ENCODE measurements around the gene SNRPA1. TPM values are rescaled to one million over a fixed set of nuclear protein-coding genes. Genes with fewer than 3 reads are reported as not detected.
A peak's percentile ranks its signal among the peaks of the same experiment; 100 is the strongest.

Gene SNRPA1
- total and polyA plus RNA-seq, 2 donors (not counting 1 experiment from before 2014, with no cell fraction given): 97.7 to 113 TPM

DNA sequence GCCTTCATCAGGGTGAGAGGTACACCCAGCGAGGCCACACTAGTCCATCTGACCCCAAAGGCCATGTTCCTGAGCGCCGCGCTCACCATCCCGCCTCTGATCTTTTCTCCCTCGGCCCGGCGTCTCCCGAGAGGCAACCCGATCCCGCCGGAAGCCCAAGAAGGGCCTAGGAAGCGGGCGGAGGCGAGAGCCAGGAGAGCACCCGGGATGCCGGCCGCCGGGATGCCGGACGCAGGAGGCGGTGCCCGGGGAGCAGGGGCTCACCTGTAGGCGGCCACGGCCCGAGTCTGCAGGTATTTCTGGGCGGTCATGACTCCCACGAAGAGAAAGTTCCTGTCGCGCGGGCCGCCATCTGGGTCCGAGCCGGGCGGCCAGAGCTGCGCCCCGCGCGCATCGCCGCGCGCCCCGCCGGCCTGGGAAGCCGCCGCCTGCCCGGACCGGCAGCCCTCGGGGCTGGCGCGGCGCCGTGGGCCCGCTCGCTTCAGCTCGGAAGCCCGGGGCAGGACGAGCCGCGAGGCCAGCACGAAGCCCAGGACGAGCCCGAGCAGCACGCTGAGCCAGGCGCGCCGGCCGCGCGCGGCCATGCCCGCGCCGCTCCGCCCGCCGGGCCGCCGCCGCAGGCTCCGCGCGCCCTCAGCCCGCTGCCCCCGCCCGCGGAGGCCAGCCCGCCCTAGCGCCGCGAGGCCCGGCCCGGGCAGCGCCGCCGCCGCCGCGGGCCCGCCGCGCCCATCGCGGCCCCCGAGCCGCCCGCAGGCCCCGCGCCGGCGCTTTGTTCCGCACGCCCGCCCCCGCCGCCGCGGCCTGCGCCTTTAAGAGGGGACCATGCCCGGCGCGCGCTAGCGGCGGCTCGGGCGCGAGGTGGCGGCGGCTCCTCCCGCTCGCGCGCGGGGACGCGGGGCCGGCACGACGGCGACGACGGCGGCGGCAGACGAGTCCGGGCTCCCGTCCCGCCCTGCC, 43.9 kb downstream of the SNRPA1 start:
- DNase-seq (peak; percentile 52), ATAC-seq (ENCODE audit: low read depth) (peak; percentile 44)
- peak overlapping the region; percentile 13 to 51 for H3K27ac ChIP-seq (ENCODE audit: low read length in 2 of 2)
- peaks cover 39 to 41% of the 10 kb centered on the region in 2 donors for H3K4me1 ChIP-seq (ENCODE audit: control insufficient read depth in 2 of 2, insufficient read depth in 2 of 2, low read length in 2 of 2)
- H3K9ac ChIP-seq (ENCODE audit: low read length): peak overlapping the region; percentile 75
- H3K36me3 ChIP-seq (replicated peaks in 1 of 2; ENCODE audit: control extremely low read depth in 1 of 2, control insufficient read depth in 1 of 2, extremely low read depth in 1 of 2, insufficient read depth in 2 of 2, low read length in 1 of 2): no peaks in the 10 kb centered on the region
- under 1% methylated on average over 150 of the region's 150 CpGs for WGBS (ENCODE audit: insufficient coverage)
- H4K20me1 ChIP-seq (ENCODE audit: control insufficient read depth, insufficient read depth, low read length, poor library complexity, severe bottlenecking): peaks cover 18% of the 10 kb centered on the region
- peaks cover 54% of the 10 kb centered on the region for H3K79me2 ChIP-seq (ENCODE audit: control insufficient read depth, insufficient read depth, low read length)
- no peaks in the 10 kb centered on the region for H3K9me3 ChIP-seq (ENCODE audit: control extremely low read depth in 1 of 3, control insufficient read depth in 2 of 3, insufficient read depth in 1 of 3, low read length in 2 of 3)
- H3K4me2 ChIP-seq (replicated peaks; ENCODE audit: low read depth, low read length, poor library complexity, severe bottlenecking): peak overlapping the region; percentile 96
- H3K27me3 ChIP-seq (replicated peaks in 1 of 4; ENCODE audit: control extremely low read depth in 1 of 4, control insufficient read depth in 3 of 4, insufficient read depth in 4 of 4, low read length in 3 of 4): peaks cover 0 to 4% (median 0%) of the 10 kb centered on the region in 4 experiments
- Mint-ChIP-seq H3K4me1 (peaks cover 40% of the 10 kb centered on the region), H3K27me3 (no peaks in the 10 kb centered on the region), H3K27ac (peak overlapping the region; percentile 96), H3K9me3 (ENCODE audit: insufficient read depth) (no peaks in the 10 kb centered on the region), H3K4me3 (peak overlapping the region; percentile 93)
- ChIA-PET POLR2A (interaction anchor here (0.6 to 1.8 kb wide), 5 partner anchors 9 to 473 kb away, joined by 3 to 10 read pairs (median 4); partner anchors contain the start of genes LRRK1, SNRPA1 and TARS3), CTCF (interaction anchor here (0.6 to 9.3 kb wide), 12 partner anchors 8 to 243 kb away, joined by 3 to 138 read pairs (median 4); no protein-coding TSS in a partner anchor)
- intact Hi-C loops (cut with micrococcal nuclease): loop anchor here (1.0 kb wide), 2 partner anchors 12 to 649 kb away; partner anchors contain the start of genes ASB7 and LINS1
- peak overlapping the region; percentile 89 for H2AFZ ChIP-seq (ENCODE audit: insufficient read depth, low read depth, low read length, poor library complexity, severe bottlenecking)
- TF ChIP-seq, protein P1, sequence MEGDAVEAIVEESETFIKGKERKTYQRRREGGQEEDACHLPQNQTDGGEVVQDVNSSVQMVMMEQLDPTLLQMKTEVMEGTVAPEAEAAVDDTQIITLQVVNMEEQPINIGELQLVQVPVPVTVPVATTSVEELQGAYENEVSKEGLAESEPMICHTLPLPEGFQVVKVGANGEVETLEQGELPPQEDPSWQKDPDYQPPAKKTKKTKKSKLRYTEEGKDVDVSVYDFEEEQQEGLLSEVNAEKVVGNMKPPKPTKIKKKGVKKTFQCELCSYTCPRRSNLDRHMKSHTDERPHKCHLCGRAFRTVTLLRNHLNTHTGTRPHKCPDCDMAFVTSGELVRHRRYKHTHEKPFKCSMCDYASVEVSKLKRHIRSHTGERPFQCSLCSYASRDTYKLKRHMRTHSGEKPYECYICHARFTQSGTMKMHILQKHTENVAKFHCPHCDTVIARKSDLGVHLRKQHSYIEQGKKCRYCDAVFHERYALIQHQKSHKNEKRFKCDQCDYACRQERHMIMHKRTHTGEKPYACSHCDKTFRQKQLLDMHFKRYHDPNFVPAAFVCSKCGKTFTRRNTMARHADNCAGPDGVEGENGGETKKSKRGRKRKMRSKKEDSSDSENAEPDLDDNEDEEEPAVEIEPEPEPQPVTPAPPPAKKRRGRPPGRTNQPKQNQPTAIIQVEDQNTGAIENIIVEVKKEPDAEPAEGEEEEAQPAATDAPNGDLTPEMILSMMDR (IDR thresholded peaks at IDR 0.05): no peak
- no peak for TF ChIP-seq EZH2 (IDR thresholded peaks at IDR 0.05; ENCODE audit: borderline replicate concordance, insufficient read depth, low read depth, low read length, poor library complexity, severe bottlenecking)
- H3K4me3 ChIP-seq (ENCODE audit: control extremely low read depth in 1 of 5, extremely low read depth in 1 of 5, insufficient read depth in 1 of 5, low read depth in 2 of 5, low read length in 4 of 5): peak overlapping the region; percentile 43 to 81 (median 62)

Measured in B cell (primary cell).